Body of pancreas (tissue), 4 donors: ENCODE results near the gene CTXN1.
"Not testable (repeated sequence)": the region's sequence is repeated elsewhere in the genome, so short reads cannot be mapped to it uniquely, and the experiment has no call there.

ENCODE experiments used
- CTCF ChIP-seq, 7 experiments: fragments of 450-650 bp in 4 of 7; fragments of 200-600 bp in 3 of 7; sonication (generic) in 3 of 7; IDR thresholded peaks; one replicate each; pipeline ENCODE4 v1.5.1; 2016 to 2019; ENCODE audit warnings: antibody characterized with exemption in 7 of 7
- POLR2A ChIP-seq, 3 donors: fragments of 450-650 bp; IDR thresholded peaks; one replicate each; pipeline ENCODE4 v1.6.1; 2016; ENCODE audit warnings: antibody characterized with exemption in 3 of 3, mild to moderate bottlenecking in 2 of 3

GRCh38 chr19:7930030-7930429 lies 4.1 kb upstream of the CTXN1 start:
- TF ChIP-seq CTCF, POLR2A (IDR thresholded peaks at IDR 0.05): not testable (repeated sequence)
